Measurements from ENCODE around the gene CYTL1. TPM values are rescaled to one million over a fixed set of nuclear protein-coding genes. Genes with fewer than 3 reads are reported as not detected.

Gene CYTL1
- total RNA-seq, 4 donors from 2014 or later = 0.79 to 1.8 TPM; not detected in 2

DNA sequence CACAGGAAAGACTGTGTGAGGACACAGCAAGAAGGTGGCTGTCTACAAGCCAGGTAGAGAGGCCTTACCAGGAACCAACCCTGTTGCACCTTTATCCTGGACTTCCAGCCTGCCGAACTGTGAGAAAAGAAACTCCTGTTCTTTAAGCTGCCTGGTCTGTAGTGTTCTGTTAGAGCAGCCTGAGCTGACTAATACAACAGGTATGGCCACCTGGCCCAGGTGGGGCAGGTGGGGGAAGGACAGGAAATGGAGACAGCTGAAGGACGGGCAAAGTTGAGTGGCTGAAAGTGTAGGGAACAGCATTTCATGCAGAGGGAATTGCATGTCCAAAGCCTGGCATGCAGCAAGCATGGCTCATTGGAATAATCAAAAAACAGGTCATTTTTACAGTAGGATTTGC is 35.1 kb downstream of the CYTL1 start:
- 63 to 83% methylated on average over 1 to 2 of the region's 2 CpGs for WGBS, 2 donors (ENCODE audit: low coverage in 1 of 2)
- Histone ChIP-seq H3K4me3 (no peak overlapping the region), H3K27me3 (no peaks in the 10 kb centered on the region), H3K4me1 (no peaks in the 10 kb centered on the region), H3K27ac (no peak overlapping the region), H3K9me3 (no peaks in the 10 kb centered on the region), H3K36me3 (no peaks in the 10 kb centered on the region)
- in situ Hi-C loops (cut with MboI; ENCODE audit: low pct_ligation_motif_present in 1 of 4, low pct_unique_long_range_greater_than_20kb in 1 of 4, low sequenced_read_pairs in 3 of 4) = loop anchor here in 1 of 4 donors (25.0 kb wide), 1 partner anchor 828 kb away; no protein-coding TSS in a partner anchor
- no peak for TF ChIP-seq EP300 (IDR thresholded peaks at IDR 0.05; ENCODE audit: low read depth)
- no peak for TF ChIP-seq POLR2A (IDR thresholded peaks at IDR 0.05)
- intact Hi-C loops (cut with DNase I; ENCODE audit: low total_unique reads) = no loop called here
- no peak for DNase-seq

DNA sequence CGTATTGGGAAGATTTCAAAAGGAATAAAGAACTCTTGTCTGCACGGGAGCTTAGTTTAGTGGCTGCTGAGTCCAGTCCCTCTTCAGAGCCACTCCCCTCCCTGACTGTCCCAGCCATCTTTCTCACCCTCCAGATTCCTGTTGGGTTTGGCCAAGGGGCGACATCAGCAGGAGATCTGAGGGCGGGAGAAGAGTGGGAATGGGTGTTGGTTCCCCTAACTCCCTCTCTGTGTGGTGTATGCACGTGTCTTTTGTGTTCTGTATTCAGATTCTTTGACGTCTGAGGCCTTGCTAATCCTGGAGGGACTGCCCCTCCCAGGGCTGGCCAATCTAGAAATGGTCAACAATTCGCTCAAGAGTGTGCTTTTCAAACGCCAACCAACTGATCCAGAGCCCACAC is 37.4 kb downstream of the CYTL1 start:
- intact Hi-C loops (cut with DNase I; ENCODE audit: low total_unique reads) = no loop called here
- 60 to 65% methylated on average over 5 to 8 of the region's 8 CpGs for WGBS, 2 donors (ENCODE audit: low coverage in 1 of 2)
- Histone ChIP-seq H3K27me3 (no peaks in the 10 kb centered on the region), H3K9me3 (no peaks in the 10 kb centered on the region), H3K4me1 (no peaks in the 10 kb centered on the region), H3K27ac (no peak overlapping the region), H3K36me3 (no peaks in the 10 kb centered on the region), H3K4me3 (no peak overlapping the region)
- in situ Hi-C loops (cut with MboI; ENCODE audit: low pct_ligation_motif_present in 1 of 4, low pct_unique_long_range_greater_than_20kb in 1 of 4, low sequenced_read_pairs in 3 of 4) = loop anchor here in 1 of 4 donors (25.0 kb wide), 1 partner anchor 830 kb away; no protein-coding TSS in a partner anchor
- DNase-seq = no peak
- TF ChIP-seq POLR2AphosphoS5 (IDR thresholded peaks at IDR 0.05) (no peak), POLR2A (IDR thresholded peaks at IDR 0.05) (no peak), EP300 (IDR thresholded peaks at IDR 0.05; ENCODE audit: low read depth) (no peak)
- TF ChIP-seq, protein P1, sequence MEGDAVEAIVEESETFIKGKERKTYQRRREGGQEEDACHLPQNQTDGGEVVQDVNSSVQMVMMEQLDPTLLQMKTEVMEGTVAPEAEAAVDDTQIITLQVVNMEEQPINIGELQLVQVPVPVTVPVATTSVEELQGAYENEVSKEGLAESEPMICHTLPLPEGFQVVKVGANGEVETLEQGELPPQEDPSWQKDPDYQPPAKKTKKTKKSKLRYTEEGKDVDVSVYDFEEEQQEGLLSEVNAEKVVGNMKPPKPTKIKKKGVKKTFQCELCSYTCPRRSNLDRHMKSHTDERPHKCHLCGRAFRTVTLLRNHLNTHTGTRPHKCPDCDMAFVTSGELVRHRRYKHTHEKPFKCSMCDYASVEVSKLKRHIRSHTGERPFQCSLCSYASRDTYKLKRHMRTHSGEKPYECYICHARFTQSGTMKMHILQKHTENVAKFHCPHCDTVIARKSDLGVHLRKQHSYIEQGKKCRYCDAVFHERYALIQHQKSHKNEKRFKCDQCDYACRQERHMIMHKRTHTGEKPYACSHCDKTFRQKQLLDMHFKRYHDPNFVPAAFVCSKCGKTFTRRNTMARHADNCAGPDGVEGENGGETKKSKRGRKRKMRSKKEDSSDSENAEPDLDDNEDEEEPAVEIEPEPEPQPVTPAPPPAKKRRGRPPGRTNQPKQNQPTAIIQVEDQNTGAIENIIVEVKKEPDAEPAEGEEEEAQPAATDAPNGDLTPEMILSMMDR (IDR thresholded peaks at IDR 0.05) = no peak

- Histone ChIP-seq H3K36me3 (no peaks in the 10 kb centered on the region), H3K4me3 (no peak overlapping the region), H3K4me1 (no peaks in the 10 kb centered on the region), H3K9me3 (no peaks in the 10 kb centered on the region), H3K27me3 (no peaks in the 10 kb centered on the region), H3K27ac (no peak overlapping the region)
- in situ Hi-C loops (cut with MboI; ENCODE audit: low pct_ligation_motif_present in 1 of 4, low pct_unique_long_range_greater_than_20kb in 1 of 4, low sequenced_read_pairs in 3 of 4) (loop anchor here in 1 of 4 donors (25.0 kb wide), 1 partner anchor 831 kb away; no protein-coding TSS in a partner anchor), intact Hi-C loops (cut with DNase I; ENCODE audit: low total_unique reads) (no loop called here)
- no peak for DNase-seq
- WGBS, 2 donors (ENCODE audit: low coverage in 1 of 2) = 61 to 73% methylated on average over 3 of the region's 3 CpGs
- TF ChIP-seq POLR2A (IDR thresholded peaks at IDR 0.05) = no peak
- no peak for TF ChIP-seq POLR2AphosphoS5 (IDR thresholded peaks at IDR 0.05)
- TF ChIP-seq EP300 (IDR thresholded peaks at IDR 0.05; ENCODE audit: low read depth) = no peak
- TF ChIP-seq, protein P1 (IDR thresholded peaks at IDR 0.05) = no peak
Measured at GRCh38 chr4:4981427-4981826, 37.8 kb downstream of the CYTL1 start.

GRCh38 chr4:4980621-4981230 is 38.5 kb downstream of the CYTL1 start:
- no peaks in the 10 kb centered on the region for H3K36me3 ChIP-seq
- no peak overlapping the region for H3K4me3 ChIP-seq
- H3K27ac ChIP-seq = no peak overlapping the region
- no peak for TF ChIP-seq POLR2AphosphoS5 (IDR thresholded peaks at IDR 0.05)
- TF ChIP-seq, protein P1 (IDR thresholded peaks at IDR 0.05) = no peak
- TF ChIP-seq POLR2A (IDR thresholded peaks at IDR 0.05) = no peak
- TF ChIP-seq EP300 (IDR thresholded peaks at IDR 0.05; ENCODE audit: low read depth) = no peak
- no peaks in the 10 kb centered on the region for H3K4me1 ChIP-seq
- in situ Hi-C loops (cut with MboI; ENCODE audit: low pct_ligation_motif_present in 1 of 4, low pct_unique_long_range_greater_than_20kb in 1 of 4, low sequenced_read_pairs in 3 of 4) = loop anchor here in 1 of 4 donors (25.0 kb wide), 1 partner anchor 832 kb away; no protein-coding TSS in a partner anchor
- H3K9me3 ChIP-seq = no peaks in the 10 kb centered on the region
- intact Hi-C loops (cut with DNase I; ENCODE audit: low total_unique reads) = no loop called here
- H3K27me3 ChIP-seq = no peaks in the 10 kb centered on the region
- no peak for DNase-seq
- 77% methylated on average over 12 of the region's 12 CpGs; no CpG with 5 or more reads in 1 of the 2 donors for WGBS, 2 donors (ENCODE audit: low coverage in 1 of 2)
